ENCODE results near the gene PDE9A.

PDE9A gene

DNA sequence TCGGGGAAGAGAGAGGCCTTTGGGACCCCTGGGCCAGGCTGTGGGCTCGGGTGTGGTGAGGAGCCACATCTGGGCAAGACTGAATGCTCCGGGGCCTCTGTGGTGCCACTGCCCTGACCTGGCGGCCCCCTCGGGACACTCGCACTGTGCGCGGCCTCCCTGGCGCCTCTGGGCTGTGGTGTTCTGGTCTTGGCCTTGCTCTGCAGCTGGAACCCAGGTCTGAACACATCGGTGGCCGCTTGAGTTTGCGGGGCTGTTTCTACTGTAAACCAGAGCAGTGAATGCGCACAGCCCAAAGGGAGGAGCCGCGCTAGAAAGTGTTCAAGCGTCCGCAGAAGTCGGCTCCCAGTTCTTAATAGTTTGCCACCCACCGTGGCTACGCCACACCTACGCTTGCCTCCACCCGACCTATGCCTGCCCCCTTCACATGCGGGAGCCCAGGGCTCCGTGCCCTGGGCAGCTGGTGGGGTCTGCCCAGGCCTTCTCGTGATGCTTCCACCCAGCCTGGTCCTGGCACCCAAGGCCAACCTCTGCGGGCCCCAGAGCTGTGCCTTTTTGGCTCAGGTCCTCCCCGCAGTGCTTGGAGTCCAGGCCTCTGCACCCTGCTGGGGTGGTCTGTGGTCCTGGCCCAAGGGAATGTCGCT is 4.4 kb downstream of the PDE9A start:
- DNase-seq (ENCODE audit: low read depth) = no peak

DNA sequence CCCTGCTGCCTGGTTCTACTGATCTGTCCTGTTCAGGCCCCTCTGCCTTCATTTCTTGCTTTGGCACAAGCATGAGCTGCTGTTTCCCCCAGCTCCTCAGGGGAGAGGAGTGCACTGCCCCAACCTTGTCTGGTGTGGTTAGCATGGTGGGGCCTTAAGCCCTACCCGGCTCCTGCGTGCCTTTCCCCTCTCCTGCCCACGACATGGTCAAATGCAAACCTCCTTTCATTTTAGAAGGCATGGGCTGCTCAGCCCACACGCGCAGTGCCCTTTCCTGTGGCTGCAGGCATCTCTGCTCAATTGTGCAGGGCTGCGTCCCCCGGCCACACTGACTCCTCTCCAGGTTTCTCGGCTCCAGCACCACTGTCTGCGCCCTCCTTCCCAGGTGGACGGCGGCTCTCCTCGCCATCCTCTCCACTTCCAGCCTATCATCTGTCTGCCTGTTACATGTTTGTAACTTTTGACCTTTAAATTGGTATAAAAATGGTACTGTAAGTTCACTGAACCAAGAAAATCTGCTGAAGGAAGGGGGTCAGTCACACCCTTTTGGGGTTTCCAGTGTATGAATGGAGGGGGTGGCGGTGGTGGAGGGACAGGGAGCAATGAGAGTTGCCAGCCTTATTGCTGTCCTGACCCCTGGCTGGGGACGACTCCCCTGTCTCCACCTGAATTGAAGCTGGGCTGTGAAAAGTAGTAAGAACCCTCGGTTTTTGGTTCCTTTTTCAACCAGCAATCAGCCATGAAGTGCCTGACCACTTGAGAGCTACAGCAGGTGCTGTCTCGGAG is 5.1 kb downstream of the PDE9A start:
- no peak for DNase-seq (ENCODE audit: low read depth)

DNA sequence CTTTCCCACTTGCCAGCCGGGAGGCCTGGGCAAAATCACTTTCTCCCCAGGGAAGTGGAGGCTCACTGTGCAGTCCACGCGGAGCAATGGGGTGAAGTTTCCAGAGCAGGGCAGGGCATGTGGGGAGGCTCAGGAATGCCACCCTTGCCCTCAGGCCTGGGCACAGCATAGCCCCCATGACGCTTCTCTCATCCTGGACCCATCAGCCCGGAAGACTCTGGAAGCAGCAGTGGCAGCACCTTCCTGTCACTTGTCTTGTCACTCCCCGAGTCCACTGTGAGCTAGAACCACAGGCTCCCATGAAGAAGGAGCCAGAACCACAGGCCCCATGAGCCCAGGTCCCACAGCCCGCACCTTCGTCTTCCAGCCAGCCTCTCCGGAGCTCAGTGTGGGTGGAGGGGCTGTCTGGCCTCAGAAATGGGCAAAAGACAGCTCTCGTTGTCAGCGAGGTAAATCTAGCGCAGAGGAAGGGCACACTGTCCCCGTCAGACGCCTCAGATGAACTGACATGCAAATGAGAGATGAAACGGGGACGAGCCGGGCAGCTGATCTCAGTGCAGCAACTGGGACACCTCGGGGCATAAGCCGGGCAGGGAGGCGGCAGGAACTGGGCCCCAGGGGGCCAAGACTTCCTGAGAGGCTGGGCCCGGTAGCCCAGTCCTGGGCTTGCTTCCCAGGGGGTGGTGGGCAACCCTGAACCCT is 6.1 kb downstream of the PDE9A start:
- no peak for DNase-seq (ENCODE audit: low read depth)

DNA sequence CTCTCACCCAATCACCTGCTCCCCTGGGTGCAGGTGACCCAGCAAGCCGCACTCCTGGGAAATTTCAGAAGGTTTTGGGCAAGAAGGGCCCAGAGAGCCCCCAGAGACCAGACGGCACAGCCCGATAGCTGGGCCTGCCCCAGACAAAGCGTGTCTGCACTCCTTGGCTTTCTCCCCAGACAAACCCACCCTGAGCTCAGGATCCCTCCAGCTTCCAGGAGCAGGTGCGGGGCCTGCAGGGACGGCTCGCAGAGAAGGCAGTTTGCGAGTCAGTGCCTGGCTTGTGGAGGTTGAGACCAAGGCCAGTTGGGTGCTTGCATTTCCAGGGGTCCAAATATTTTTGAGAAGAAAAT is 6.7 kb downstream of the PDE9A start:
- no peak for DNase-seq (ENCODE audit: low read depth)

DNA sequence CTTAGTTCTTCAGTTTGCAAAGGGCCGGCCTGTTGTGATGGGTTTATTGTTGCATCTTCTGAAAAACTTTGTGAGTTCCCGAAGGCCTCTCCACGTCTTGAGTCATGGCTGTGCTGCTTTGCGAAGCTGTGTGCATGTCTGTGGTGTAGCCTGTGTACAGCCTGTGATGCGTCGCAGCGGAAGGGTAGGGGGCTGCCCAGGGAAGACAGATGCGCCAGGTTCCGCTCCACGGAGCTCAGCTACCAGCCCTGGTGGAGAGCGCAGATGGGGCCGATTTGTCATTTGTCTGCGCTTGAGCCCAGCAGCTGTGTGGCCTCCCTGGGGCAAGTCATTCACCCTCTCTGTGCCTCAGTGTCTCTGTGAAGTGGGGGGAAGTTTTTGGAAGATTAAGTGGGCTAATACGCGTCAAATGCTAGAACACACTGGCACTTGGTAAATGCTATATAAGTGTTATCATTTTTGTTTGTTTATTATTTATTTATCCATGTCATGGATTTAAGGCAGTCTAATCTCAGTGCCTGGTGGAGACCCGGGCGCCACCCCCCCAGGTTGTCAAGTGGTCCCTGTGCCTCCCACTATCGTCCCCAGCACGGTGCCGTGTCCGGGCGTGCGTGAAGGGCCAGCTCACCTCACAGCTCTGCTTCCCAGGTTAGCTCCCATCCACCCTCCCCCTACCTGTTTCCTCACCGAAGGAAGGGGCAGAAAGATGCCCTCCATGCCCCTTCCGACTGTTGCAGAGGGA is 8.4 kb downstream of the PDE9A start:
- no peak for DNase-seq (ENCODE audit: low read depth)

DNA sequence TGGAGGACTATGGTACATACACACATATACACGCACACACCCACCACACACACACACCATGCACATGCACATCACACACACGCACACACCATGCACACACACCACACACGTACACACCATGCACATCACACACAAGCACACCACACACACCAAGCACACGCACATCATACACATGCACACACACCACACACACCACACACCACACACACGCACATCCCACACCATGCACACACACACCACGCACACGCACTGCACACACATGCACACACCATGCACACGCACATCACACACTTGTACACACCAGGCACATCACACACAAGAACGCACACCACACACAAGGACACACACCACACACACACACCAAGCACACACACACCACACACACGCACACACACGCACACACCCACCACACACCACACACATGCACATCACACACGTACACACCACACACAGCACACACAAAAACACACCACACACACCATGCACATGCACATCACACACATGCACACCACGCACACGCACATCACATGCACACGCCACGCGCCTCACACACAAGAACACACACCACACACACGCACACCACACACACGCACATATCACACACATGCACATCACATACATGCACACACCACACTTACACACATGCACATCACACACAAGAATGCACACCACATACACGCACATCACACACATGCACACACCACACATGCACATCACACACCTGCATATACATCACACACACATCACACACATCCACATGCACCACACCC is 9.2 kb downstream of the PDE9A start:
- no peak for DNase-seq (ENCODE audit: low read depth)

DNA sequence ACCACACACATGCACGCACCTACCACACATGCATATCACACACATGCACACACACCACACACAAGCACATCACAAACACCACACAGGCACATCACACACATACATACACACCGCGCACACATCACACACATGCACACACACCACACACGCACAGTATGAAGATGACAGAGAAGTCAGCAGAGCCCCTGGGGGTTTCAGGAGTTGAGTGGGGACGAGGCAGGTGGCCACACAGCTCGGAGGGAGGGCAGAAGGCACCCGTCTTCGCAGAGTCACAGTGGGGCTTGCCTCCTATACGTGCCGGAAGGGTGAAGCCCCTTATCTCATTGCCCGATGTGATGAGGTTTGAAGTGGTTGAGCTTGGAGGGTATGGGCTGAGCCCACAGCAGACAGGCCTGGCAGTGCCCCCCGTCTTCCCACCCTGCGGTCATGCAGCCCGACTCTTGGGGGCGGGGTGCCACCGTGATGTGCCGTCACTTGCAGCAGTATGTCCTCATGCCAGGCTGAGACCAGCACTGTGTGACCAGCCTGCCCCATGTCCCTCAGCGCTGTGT is 9.9 kb downstream of the PDE9A start:
- no peak for DNase-seq (ENCODE audit: low read depth)

DNA sequence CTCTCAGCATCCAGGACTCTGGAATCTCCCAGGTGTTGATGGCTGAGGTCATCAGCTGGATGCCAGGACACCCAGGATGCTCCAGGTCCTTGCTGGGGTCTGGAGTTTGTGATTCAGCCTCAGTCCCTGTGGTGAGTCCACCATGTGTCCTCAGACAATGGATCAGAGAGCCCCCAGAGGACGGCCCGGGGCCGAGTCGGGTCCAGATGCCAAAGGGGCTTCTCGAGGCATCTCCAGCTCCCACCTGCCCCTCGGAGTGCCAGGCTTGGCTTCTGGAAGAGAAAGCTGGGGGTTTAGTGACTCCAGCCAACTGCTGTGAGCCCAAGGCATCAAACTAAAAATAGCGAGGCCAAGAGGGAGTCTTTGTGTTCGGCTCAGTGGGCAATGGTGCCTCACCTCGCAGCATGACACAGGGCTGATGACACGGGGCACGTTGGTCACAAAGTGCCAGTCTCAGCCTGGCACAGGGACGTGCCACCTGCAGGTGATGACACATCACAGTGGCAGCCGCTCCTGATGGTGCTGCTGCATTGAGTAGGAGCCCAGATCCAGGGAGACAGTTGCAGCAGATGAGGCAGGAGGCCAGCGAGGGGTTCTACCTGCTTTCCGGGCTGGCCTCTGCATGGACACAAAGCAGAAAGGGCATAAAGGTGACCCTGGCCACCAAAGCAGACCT is 10.6 kb downstream of the PDE9A start:
- no peak for DNase-seq (ENCODE audit: low read depth)

DNA sequence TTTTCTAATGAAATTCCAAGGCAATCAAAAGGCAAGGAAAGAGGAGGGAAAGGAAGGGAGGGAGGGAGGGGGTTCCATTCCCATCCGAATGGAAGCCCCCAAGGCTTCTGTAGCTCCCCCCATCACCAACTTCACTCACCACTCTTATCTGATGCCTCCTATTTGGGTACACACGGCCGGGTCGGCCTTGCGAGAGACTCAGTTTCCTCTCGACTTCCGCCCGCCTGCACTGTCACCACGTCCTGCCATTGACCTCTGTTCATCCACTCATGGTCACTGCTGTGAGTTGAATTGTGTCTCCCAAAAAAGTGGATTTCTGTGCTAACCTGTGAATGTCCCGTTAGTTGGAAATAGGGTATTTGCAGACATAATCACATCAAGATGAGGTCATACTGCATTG is 11.2 kb downstream of the PDE9A start:
- DNase-seq (ENCODE audit: low read depth) = no peak

DNA sequence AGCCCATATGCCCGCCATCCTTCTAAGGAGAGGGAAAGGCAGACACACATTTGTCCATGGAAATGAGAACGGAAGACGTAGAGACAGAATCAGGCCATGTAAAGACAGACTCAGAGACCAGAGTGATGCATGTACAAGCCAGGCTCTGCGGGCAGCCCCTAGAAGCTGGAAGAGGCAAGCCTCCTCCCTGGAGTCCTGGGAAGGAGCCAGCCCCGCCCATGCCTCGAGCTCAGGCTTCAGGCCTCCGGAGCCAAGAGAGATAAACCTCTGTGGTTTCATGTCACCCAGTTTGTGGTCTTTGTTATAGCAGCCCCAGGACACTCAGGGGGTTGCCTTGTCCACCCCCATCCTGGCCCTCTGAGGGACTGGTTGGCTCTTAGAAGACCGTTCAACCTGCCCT is 11.6 kb downstream of the PDE9A start:
- DNase-seq (ENCODE audit: low read depth) = no peak

DNA sequence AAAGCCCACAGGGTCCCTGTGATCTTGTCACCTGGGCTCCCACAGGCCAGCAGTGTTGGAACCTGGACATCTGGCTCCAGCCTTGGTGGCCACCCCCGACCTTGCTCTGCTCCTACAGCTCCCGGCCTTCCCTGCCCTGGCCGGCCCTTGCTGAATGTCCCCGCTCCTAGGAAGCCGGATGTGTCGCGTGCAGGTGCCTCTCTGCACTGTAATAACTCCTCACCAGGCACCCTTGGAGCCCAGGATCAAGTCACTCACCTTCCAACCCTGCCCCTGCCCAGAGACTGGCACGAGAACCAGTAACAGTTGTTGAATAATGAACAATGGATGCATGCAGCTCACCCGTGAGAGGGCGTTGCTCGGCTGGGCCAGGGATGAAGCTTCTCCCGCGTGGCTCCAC is 12.1 kb downstream of the PDE9A start:
- no peak for DNase-seq (ENCODE audit: low read depth)

DNA sequence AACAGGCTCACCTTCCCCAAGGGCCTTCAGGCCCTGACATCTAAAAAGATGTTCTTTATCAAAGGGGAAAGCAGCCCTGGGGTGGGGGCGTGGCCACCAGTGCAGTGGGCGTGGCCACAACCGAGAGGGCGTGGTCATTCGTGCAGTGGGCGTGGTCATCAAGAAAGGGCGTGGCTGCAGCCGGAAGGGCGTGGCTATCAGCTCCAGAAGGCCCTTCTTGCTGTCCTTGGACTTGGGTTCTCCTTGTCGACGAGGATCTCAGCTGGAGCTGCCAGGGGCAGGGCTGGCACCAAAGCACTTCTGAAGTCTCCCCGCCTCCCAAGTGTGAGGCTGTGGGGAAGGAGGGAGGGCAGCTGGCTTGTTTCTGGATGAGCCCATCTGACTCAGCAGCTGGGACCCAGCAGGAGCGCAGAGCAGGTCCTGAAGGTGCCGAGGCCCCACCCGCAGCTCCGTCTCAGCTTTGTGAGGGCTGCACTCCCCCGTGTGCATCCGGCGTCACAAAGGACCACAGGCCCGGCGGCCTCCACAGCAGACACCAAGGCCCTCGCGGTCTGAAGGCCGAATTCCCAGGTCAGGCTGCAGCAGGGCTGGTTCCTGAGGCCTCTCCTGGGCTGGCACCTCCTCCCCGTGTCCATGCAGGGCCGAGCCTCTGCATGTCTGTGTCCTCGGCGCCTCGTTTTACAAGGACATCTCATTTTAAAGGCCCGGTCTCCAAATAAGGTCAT is 12.8 kb downstream of the PDE9A start:
- no peak for DNase-seq (ENCODE audit: low read depth)

DNA sequence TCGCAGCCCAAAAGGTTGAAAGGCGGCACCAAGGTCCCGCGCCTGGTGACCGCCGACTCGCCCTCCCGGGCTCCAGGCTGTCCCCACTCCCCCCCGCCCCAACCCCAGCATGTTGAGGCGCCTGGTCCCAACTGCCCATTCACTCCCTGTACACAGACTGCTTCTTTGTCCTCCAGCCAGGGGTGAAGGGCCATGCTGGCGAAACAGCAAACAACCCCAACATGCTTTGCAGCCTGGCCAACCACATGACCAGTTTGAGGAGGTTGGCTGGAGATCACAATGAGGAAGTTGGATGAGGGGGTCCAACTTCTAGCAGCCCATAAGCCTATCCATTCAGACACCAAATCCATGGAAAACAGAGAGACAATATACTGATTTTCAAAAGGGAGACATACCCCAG is 13.5 kb downstream of the PDE9A start:
- DNase-seq (ENCODE audit: low read depth) = no peak

DNA sequence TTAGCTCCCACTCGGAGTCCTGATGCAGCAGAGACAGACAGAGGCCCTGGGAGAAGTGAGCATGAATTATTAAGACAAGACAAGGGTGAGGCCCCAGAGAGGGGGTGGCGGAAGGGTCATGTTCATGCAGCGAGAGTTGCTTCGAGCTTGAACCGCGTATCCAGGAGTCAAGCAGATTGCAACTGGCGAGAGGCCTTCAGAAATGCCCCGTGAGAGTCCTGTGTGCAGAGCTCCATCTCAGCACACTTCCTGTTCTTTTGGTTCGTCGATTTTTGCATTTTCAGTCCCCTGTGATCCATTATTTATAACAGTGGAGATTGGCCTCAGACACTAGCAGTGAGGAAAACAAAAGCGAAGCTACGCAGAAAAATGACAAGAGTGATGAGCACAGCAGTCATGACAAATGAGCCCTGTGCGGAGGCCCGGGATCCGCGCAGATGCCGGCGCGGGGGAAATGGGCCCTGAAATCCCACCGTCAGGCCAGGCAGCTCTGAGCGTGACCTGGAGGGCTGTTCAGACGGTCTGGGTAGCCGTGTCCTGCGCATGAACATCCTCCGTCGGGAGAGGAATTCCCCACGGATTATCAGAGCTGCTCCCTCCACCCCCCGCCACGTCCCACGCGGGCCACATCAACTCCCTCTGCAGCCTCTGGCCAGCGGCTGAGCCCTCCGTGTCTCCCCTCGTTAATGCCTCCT is 15.0 kb downstream of the PDE9A start:
- DNase-seq (ENCODE audit: low read depth) = no peak

DNA sequence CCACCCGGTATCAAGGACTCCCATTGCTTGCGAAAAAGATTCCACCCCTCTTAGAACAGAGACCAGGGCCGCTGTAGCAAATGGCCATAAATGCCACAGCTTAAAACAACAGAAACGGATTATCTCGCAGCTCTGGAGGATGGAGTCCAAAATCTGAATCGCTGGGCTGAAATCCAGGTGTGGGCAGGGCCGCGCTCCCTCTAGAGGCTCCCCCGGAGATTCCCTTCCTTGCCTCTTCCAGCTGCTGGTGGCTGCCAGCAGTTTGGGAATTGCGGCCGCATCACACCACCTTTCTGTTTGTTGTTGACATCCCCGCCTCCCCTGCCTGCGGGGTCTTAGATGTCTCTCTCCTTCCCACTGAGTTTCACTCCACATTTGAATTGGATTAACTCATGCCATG is 15.6 kb downstream of the PDE9A start:
- no peak for DNase-seq (ENCODE audit: low read depth)

DNA sequence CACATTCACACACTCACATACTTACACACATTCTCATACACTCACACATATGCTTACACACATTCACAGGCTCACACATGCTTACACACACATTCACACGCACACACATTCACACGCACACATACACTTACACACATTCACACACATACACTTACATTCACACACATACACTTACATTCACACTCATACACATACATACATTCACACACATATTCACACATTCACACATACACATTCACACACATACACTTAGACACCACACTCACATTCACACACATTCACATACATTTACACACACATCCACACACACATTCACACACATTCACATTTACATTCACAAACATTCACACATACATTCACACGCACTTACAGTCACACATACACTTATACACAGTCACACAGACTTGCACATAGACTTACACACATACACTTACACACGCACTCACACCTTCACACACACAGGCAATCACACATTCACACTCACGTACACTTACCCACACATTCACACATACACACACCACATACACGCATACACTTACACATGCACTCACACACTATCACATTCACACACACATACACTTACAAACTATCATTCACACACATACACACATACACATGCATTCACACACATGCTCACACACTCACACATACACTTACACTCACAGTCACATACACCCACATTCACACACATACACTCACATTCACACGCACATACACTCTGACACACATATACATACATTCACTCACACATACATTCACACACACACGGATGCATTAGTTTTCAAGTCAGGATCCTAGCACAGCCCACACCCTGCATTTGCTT is 16.8 kb downstream of the PDE9A start:
- DNase-seq (ENCODE audit: low read depth) = no peak

DNA sequence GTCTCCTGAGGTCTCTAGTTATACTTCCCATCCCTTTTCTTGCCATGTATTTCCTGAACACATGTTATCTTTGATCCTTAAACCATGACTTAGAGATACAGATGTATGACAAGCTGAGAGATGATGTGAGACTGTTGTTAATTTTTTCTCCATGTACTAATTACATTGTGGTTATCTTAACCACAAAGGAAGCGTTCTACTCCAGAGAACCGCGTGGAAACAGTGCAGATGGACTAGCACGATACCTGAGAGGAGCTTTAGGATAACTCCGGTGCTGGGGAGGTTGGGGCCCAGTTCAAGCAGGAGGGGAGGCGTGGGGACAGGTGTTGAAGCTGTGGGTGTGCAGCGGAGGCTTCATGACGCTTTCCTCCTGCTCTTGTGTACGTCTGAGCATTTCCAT is 17.5 kb downstream of the PDE9A start:
- no peak for DNase-seq (ENCODE audit: low read depth)

DNA sequence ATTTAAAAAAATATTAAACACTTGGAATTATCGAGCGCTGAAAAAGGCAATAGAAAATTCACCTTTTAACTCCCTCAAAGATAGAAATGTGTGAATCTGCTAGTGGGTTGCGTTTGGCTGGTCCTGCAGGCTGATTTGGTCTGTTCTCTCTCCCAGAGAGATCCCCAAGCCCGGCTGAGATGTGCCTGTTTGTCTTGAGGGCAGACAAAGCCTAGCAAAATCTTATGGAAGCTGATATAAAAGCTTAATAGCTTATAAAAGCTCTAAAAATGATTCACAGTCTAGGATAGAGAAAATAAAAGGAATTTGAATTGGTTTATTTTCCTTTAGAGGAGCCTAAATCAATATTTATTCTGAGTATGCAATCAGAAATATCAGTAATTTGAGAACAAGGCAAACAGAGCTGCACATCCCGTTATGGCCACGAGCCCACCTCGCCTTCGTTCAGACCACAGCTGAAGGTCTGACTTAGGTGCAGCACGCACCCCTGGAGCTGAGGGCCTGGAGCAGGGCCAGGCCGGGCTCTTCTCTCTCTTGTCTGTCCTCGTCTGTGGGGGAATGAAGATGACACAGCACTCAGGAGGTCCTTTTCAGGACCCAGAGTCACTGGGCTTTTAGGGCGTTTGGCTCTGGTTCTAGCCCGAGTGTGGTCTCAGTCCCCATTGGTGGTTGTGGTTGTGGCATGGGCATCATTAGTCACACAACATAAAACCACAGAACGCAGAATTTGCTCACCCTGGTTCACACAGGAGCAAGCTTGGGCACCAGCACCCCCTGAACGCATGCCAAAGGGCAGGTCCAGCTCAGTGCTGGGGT is 18.6 kb downstream of the PDE9A start:
- no peak for DNase-seq (ENCODE audit: low read depth)
